ENCODE results near the gene DGCR2.

DGCR2 gene

GRCh38 chr22:19050117-19050516, 72.1 kb downstream of the DGCR2 start:
- H4K20me1 ChIP-seq (ENCODE audit: insufficient read depth, low read length): no peaks in the 10 kb centered on the region; the same call in 1 of the 2 replicates
- H3K9me3 ChIP-seq (replicated peaks; ENCODE audit: insufficient read depth, low read length): no peaks in the 10 kb centered on the region
- H3K9ac ChIP-seq (ENCODE audit: low read length): no peak overlapping the region
- H3K27me3 ChIP-seq (replicated peaks; ENCODE audit: insufficient read depth, low read length): no peaks in the 10 kb centered on the region
- TF ChIP-seq, protein P1, sequence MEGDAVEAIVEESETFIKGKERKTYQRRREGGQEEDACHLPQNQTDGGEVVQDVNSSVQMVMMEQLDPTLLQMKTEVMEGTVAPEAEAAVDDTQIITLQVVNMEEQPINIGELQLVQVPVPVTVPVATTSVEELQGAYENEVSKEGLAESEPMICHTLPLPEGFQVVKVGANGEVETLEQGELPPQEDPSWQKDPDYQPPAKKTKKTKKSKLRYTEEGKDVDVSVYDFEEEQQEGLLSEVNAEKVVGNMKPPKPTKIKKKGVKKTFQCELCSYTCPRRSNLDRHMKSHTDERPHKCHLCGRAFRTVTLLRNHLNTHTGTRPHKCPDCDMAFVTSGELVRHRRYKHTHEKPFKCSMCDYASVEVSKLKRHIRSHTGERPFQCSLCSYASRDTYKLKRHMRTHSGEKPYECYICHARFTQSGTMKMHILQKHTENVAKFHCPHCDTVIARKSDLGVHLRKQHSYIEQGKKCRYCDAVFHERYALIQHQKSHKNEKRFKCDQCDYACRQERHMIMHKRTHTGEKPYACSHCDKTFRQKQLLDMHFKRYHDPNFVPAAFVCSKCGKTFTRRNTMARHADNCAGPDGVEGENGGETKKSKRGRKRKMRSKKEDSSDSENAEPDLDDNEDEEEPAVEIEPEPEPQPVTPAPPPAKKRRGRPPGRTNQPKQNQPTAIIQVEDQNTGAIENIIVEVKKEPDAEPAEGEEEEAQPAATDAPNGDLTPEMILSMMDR (IDR thresholded peaks at IDR 0.05; ENCODE audit: low read length): no peak
- TF ChIP-seq EZH2phosphoT487 (IDR thresholded peaks at IDR 0.05; ENCODE audit: low read length) (no peak), EZH2 (optimal IDR thresholded peaks at IDR 0.05; ENCODE audit: low read depth, low read length) (no peak)
- H3K4me1 ChIP-seq (ENCODE audit: low read length): no peaks in the 10 kb centered on the region
- H3K9me2 ChIP-seq (replicated peaks; ENCODE audit: insufficient read depth, low read length): no peaks in the 10 kb centered on the region
- H3K79me2 ChIP-seq (ENCODE audit: low read length): 0 out of 2 replicates have a peak, but pooled peaks cover 6% of the 10 kb centered on the region
- peaks cover 8% of the 10 kb centered on the region for H3K36me3 ChIP-seq (replicated peaks; ENCODE audit: insufficient read depth, low read length)
- no peak overlapping the region for H3K4me2 ChIP-seq (ENCODE audit: low read depth, low read length)
- H2AFZ ChIP-seq (ENCODE audit: low read length): no peak overlapping the region
- no peak overlapping the region for H3K27ac ChIP-seq (ENCODE audit: low read length)
- H3K4me3 ChIP-seq (ENCODE audit: low read length): no peak overlapping the region
- no peak for DNase-seq
- H3F3A ChIP-seq (ENCODE audit: insufficient read depth, low read length): no peaks in the 10 kb centered on the region

DNA sequence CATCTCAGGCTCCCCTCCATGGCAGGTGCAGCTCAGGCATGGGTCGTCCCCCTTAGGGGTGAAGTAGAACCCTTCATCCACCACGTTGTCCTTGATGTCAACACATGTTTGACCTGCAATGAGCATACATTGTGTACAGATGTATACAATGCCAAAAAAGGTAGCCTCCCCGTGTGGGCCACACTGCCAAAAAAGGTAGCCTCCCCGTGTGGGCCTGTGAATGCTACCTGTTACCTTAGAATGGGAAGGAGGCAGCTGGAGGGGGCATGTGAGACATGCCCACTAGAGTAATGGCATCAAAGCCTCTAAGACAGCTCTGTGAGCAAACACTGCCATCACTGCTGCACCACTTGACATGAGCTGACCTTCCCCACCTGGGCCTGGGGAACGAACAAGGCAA, 73.7 kb downstream of the DGCR2 start:
- H3K79me2 ChIP-seq (ENCODE audit: low read length): 0 out of 2 replicates have a peak, but pooled peaks cover 6% of the 10 kb centered on the region

DNA sequence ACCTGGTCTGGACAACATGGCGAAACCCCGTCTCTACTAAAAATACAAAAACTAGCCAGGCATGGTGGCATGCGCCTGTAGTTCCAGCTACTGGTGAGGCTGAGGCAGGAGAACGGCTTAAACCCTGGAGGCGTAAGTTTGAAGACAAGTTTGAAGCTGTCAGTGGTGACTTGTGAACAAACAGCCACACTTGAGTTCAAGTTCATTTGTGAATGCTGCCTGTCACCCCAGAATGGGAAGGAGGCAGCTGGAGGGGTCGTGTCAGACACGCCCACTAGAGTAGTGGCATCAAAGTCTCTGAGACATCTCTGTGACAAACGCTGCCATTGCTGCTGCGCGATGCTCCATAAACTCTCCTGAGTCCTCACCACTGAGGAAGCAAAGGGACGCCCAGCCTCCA, 74.2 kb downstream of the DGCR2 start:
- DNase-seq: no peak
- Histone ChIP-seq H3K9ac (ENCODE audit: low read length) (no peak overlapping the region), H3K9me2 (replicated peaks; ENCODE audit: insufficient read depth, low read length) (no peaks in the 10 kb centered on the region), H3K4me3 (ENCODE audit: low read length) (no peak overlapping the region), H3K36me3 (replicated peaks; ENCODE audit: insufficient read depth, low read length) (peaks cover 8% of the 10 kb centered on the region), H3K4me2 (ENCODE audit: low read depth, low read length) (no peak overlapping the region), H3K4me1 (ENCODE audit: low read length) (no peaks in the 10 kb centered on the region), H3K79me2 (ENCODE audit: low read length) (0 out of 2 replicates have a peak, but pooled peaks cover 6% of the 10 kb centered on the region), H3K27ac (ENCODE audit: low read length) (no peak overlapping the region), H3K27me3 (replicated peaks; ENCODE audit: insufficient read depth, low read length) (no peaks in the 10 kb centered on the region), H4K20me1 (ENCODE audit: insufficient read depth, low read length) (no peaks in the 10 kb centered on the region; the same call in 1 of the 2 replicates), H3F3A (ENCODE audit: insufficient read depth, low read length) (no peaks in the 10 kb centered on the region), H3K9me3 (replicated peaks; ENCODE audit: insufficient read depth, low read length) (no peaks in the 10 kb centered on the region), H2AFZ (ENCODE audit: low read length) (no peak overlapping the region)
- TF ChIP-seq, protein P1 (IDR thresholded peaks at IDR 0.05; ENCODE audit: low read length): no peak
- TF ChIP-seq EZH2 (optimal IDR thresholded peaks at IDR 0.05; ENCODE audit: low read depth, low read length): no peak
- no peak for TF ChIP-seq EZH2phosphoT487 (IDR thresholded peaks at IDR 0.05; ENCODE audit: low read length)

More for the DNA sequence above, 73.7 kb downstream of the DGCR2 start:
- H3K4me2 ChIP-seq (ENCODE audit: low read depth, low read length): no peak overlapping the region
- H3K9me3 ChIP-seq (replicated peaks; ENCODE audit: insufficient read depth, low read length): no peaks in the 10 kb centered on the region
- no peak for TF ChIP-seq EZH2phosphoT487 (IDR thresholded peaks at IDR 0.05; ENCODE audit: low read length)
- no peak for TF ChIP-seq EZH2 (optimal IDR thresholded peaks at IDR 0.05; ENCODE audit: low read depth, low read length)
- TF ChIP-seq, protein P1 (IDR thresholded peaks at IDR 0.05; ENCODE audit: low read length): no peak
- no peaks in the 10 kb centered on the region for H3K9me2 ChIP-seq (replicated peaks; ENCODE audit: insufficient read depth, low read length)
- no peak overlapping the region for H2AFZ ChIP-seq (ENCODE audit: low read length)
- no peak overlapping the region for H3K4me3 ChIP-seq (ENCODE audit: low read length)
- no peaks in the 10 kb centered on the region for H3K27me3 ChIP-seq (replicated peaks; ENCODE audit: insufficient read depth, low read length)
- DNase-seq: no peak
- no peaks in the 10 kb centered on the region; the same call in 1 of the 2 replicates for H4K20me1 ChIP-seq (ENCODE audit: insufficient read depth, low read length)
- H3K36me3 ChIP-seq (replicated peaks; ENCODE audit: insufficient read depth, low read length): peaks cover 8% of the 10 kb centered on the region
- H3K4me1 ChIP-seq (ENCODE audit: low read length): no peaks in the 10 kb centered on the region
- no peak overlapping the region for H3K27ac ChIP-seq (ENCODE audit: low read length)
- no peak overlapping the region for H3K9ac ChIP-seq (ENCODE audit: low read length)
- no peaks in the 10 kb centered on the region for H3F3A ChIP-seq (ENCODE audit: insufficient read depth, low read length)
